GM19240 (cell line): ENCODE data around the gene ZSCAN9.

ENCODE experiments used
- DNase-seq: peaks from one replicate; pipeline ENCODE4 v3.0.0; 2011; ENCODE audit warnings: low spot score; ENCODE audit not compliant: insufficient read length

The ZSCAN9 gene

GRCh38 chr6:28225056-28225834 lies at the start of gene ZSCAN9:
ZSCAN9 (plus strand) TSS chr6:28225275; CDS start chr6:28227085, 1,810 bp downstream.
- peak; percentile 41 for DNase-seq

GRCh38 chr6:28176373-28176772 lies 48.7 kb upstream of the ZSCAN9 start:
- DNase-seq = no peak

- DNase-seq = no peak
Measured at GRCh38 chr6:28182255-28182654, 42.8 kb upstream of the ZSCAN9 start.

- DNase-seq = no peak
Measured at GRCh38 chr6:28188111-28188979, 36.7 kb upstream of the ZSCAN9 start.

- no peak for DNase-seq
Measured at GRCh38 chr6:28200020-28200419, 25.1 kb upstream of the ZSCAN9 start.

GRCh38 chr6:28203201-28203600 lies 21.9 kb upstream of the ZSCAN9 start:
- DNase-seq = no peak

- DNase-seq = no peak
Measured at GRCh38 chr6:28205879-28206278, 19.2 kb upstream of the ZSCAN9 start.

GRCh38 chr6:28206527-28206926 lies 18.5 kb upstream of the ZSCAN9 start:
- no peak for DNase-seq

GRCh38 chr6:28206928-28207509 lies 18.1 kb upstream of the ZSCAN9 start:
- DNase-seq = no peak

GRCh38 chr6:28207510-28208110 lies 17.5 kb upstream of the ZSCAN9 start:
- DNase-seq = no peak

GRCh38 chr6:28208111-28208659 lies 16.9 kb upstream of the ZSCAN9 start:
- no peak for DNase-seq

GRCh38 chr6:28209753-28210535 lies 15.1 kb upstream of the ZSCAN9 start:
- DNase-seq = no peak

- no peak for DNase-seq
Measured at GRCh38 chr6:28211840-28212509, 13.1 kb upstream of the ZSCAN9 start.

- DNase-seq = peak; percentile 32
Measured at GRCh38 chr6:28212510-28213212, 12.4 kb upstream of the ZSCAN9 start.

GRCh38 chr6:28213213-28213523 lies 11.9 kb upstream of the ZSCAN9 start:
- DNase-seq = no peak

- no peak for DNase-seq
Measured at GRCh38 chr6:28215425-28215824, 9.7 kb upstream of the ZSCAN9 start.

- no peak for DNase-seq
Measured at GRCh38 chr6:28217890-28218289, 7.2 kb upstream of the ZSCAN9 start.

GRCh38 chr6:28218312-28219248 lies 6.5 kb upstream of the ZSCAN9 start:
- DNase-seq = no peak
